H1 (cell line): ENCODE measurements around the gene ZNF837. TPM values are rescaled to one million over a fixed set of nuclear protein-coding genes. Genes with fewer than 3 reads are reported as not detected.

Source experiments
- CTCF ChIA-PET: fragments of 300-600 bp; sonication (Branson Sonifier 250); formaldehyde crosslinking; loops from one replicate; lab custom pipeline; 2021; ENCODE audit not compliant: partially characterized antibody; lab: Charles Lee
- POLR2A ChIA-PET: fragments of 300-600 bp; sonication (Branson Sonifier 250); formaldehyde crosslinking; loops from one replicate; lab custom pipeline; 2021; ENCODE audit warnings: inconsistent platforms; ENCODE audit not compliant: partially characterized antibody; lab: Charles Lee
- DNase-seq, 2 experiments: peaks; one replicate each; pipeline versions ENCODE4 v3.0.0 to v3.0.0-alpha.2; 2010 to 2022; ENCODE audit warnings: low spot score in 2 of 2, low read depth in 1 of 2, mixed read lengths in 1 of 2
- FAIRE-seq: peaks from 2 replicates; lab custom pipeline; 2011; peaks lifted over from hg19 to GRCh38; lab: Jason Lieb, UNC
- H2AFZ ChIP-seq: 2 replicates; pipeline ENCODE4 v1.8.1; 2012; ENCODE audit warnings: low read length, inconsistent platforms
- H2AK5ac ChIP-seq: 2 replicates; pipeline ENCODE4 v1.6.1; 2013; ENCODE audit warnings: low read depth, low read length
- H2BK120ac ChIP-seq: replicated peaks from 2 replicates; pipeline ENCODE3; 2013; ENCODE audit warnings: low read depth, low read length, inconsistent platforms
- H2BK12ac ChIP-seq: 2 replicates; pipeline ENCODE4 v1.6.1; 2013; ENCODE audit warnings: low read depth, low read length
- H2BK15ac ChIP-seq: 2 replicates; pipeline ENCODE4 v1.6.1; 2013; ENCODE audit warnings: low read length
- H2BK20ac ChIP-seq: 2 replicates; pipeline ENCODE4 v1.6.1; 2013; ENCODE audit warnings: low read length
- H2BK5ac ChIP-seq: 2 replicates; pipeline ENCODE4 v1.6.1; 2013; ENCODE audit warnings: low read depth, low read length
- H3K14ac ChIP-seq: 2 replicates; pipeline ENCODE4 v1.6.1; 2013; ENCODE audit warnings: inconsistent platforms; ENCODE audit not compliant: insufficient read length
- H3K18ac ChIP-seq: 2 replicates; pipeline ENCODE4 v1.6.1; 2013; ENCODE audit warnings: low read length; ENCODE audit errors: extremely low read depth
- H3K23ac ChIP-seq: 2 replicates; pipeline ENCODE4 v1.6.1; 2013; ENCODE audit warnings: inconsistent platforms; ENCODE audit not compliant: insufficient read length
- H3K23me2 ChIP-seq: 2 replicates; pipeline ENCODE4 v1.6.1; 2013; ENCODE audit warnings: low read depth, low read length
- H3K27ac ChIP-seq: 2 replicates; pipeline ENCODE4 v1.6.1; 2011; ENCODE audit warnings: low read depth, low read length, inconsistent platforms
- H3K27me3 ChIP-seq, 4 experiments: replicated peaks in 1 of 4; 1 replicate in 1 of 4; 2 replicates in 3 of 4; pipeline versions ENCODE4 v1.6.1 to v1.8.1; 2011 to 2013; ENCODE audit warnings: low read length in 3 of 4, mild to moderate bottlenecking in 3 of 4, inconsistent platforms in 2 of 4, mixed read lengths in 2 of 4, moderate library complexity in 1 of 4; ENCODE audit not compliant: control insufficient read depth in 3 of 4, insufficient read depth in 3 of 4; ENCODE audit errors: extremely low read depth in 1 of 4
- H3K36me3 ChIP-seq, 4 experiments: 2 replicates each; pipeline versions ENCODE4 v1.6.1 to v1.8.1; 2011 to 2013; ENCODE audit warnings: mild to moderate bottlenecking in 4 of 4, low read length in 3 of 4, moderate library complexity in 2 of 4, control low read depth in 1 of 4, inconsistent platforms in 1 of 4; ENCODE audit not compliant: insufficient read depth in 4 of 4, control insufficient read depth in 2 of 4
- H3K4ac ChIP-seq: replicated peaks from 2 replicates; pipeline ENCODE3; 2013; ENCODE audit warnings: low read length, low read depth, mixed read lengths, inconsistent platforms; ENCODE audit not compliant: insufficient read length
- H3K4me1 ChIP-seq, 4 experiments: replicated peaks in 1 of 4; 1 replicate in 1 of 4; 2 replicates in 3 of 4; pipeline versions ENCODE4 v1.6.1 to v1.8.1; 2011 to 2013; ENCODE audit warnings: low read length in 3 of 4, inconsistent platforms in 2 of 4, mixed read lengths in 1 of 4; ENCODE audit not compliant: insufficient read depth in 4 of 4, control insufficient read depth in 3 of 4
- H3K4me2 ChIP-seq, 2 experiments: 2 replicates each; pipeline versions ENCODE4 v1.6.1 to v1.8.1; 2011 to 2013; ENCODE audit warnings: low read depth in 2 of 2, low read length in 2 of 2, control low read depth in 1 of 2, inconsistent platforms in 1 of 2, mild to moderate bottlenecking in 1 of 2; ENCODE audit not compliant: insufficient read depth in 1 of 2
- H3K4me3 ChIP-seq, 4 experiments: fragments of 200-600, 300-600 bp in 1 of 4; sonication (generic), shearing (Covaris generic), sonication (Bioruptor Twin) in 1 of 4; 2 replicates each; pipeline versions ENCODE4 v1.5.1 to v1.8.1; 2011 to 2016; ENCODE audit warnings: low read length in 4 of 4, low read depth in 3 of 4, control low read depth in 2 of 4, inconsistent platforms in 2 of 4, mild to moderate bottlenecking in 2 of 4, mixed read lengths in 1 of 4, moderate library complexity in 1 of 4; ENCODE audit not compliant: insufficient read depth in 2 of 4; ENCODE audit errors: extremely low read depth in 1 of 4
- H3K56ac ChIP-seq: replicated peaks from 2 replicates; pipeline ENCODE3; 2013; ENCODE audit warnings: low read depth, mild to moderate bottlenecking, mixed read lengths, low read length, inconsistent platforms; ENCODE audit not compliant: insufficient read length
- H3K79me1 ChIP-seq: 2 replicates; pipeline ENCODE4 v1.6.1; 2013; ENCODE audit warnings: low read depth, low read length, control low read depth
- H3K79me2 ChIP-seq, 2 experiments: 2 replicates each; pipeline versions ENCODE4 v1.6.1 to v1.8.1; 2012 to 2013; ENCODE audit warnings: low read length in 2 of 2, mild to moderate bottlenecking in 2 of 2, inconsistent platforms in 1 of 2; ENCODE audit not compliant: insufficient read depth in 2 of 2, control insufficient read depth in 1 of 2
- H3K9ac ChIP-seq, 4 experiments: replicated peaks in 1 of 4; 1 replicate in 1 of 4; 2 replicates in 3 of 4; pipeline versions ENCODE4 v1.6.1 to v1.8.1; 2011 to 2013; ENCODE audit warnings: low read depth in 3 of 4, low read length in 3 of 4, control low read depth in 2 of 4, mild to moderate bottlenecking in 2 of 4, moderate library complexity in 2 of 4, inconsistent platforms in 1 of 4; ENCODE audit errors: extremely low read depth in 1 of 4
- H3K9me3 ChIP-seq, 2 experiments: 2 replicates each; pipeline versions ENCODE4 v1.6.1 to v1.8.1; 2012 to 2013; ENCODE audit warnings: mild to moderate bottlenecking in 2 of 2, moderate library complexity in 2 of 2, control low read depth in 1 of 2, inconsistent platforms in 1 of 2, low read depth in 1 of 2, low read length in 1 of 2, mixed read lengths in 1 of 2; ENCODE audit not compliant: insufficient read depth in 2 of 2
- H4K20me1 ChIP-seq, 2 experiments: replicated peaks in 1 of 2; 2 replicates each; pipeline versions ENCODE3 to v1.8.1; 2011 to 2013; ENCODE audit warnings: inconsistent platforms in 2 of 2, low read length in 2 of 2, mild to moderate bottlenecking in 1 of 2; ENCODE audit not compliant: insufficient read depth in 2 of 2, control insufficient read depth in 1 of 2
- H4K5ac ChIP-seq: 2 replicates; pipeline ENCODE4 v1.6.1; 2013; ENCODE audit warnings: low read length, low read depth, mixed read lengths, inconsistent platforms; ENCODE audit not compliant: insufficient read length
- H4K8ac ChIP-seq: 2 replicates; pipeline ENCODE4 v1.8.0; 2013; ENCODE audit warnings: mild to moderate bottlenecking, moderate library complexity, low read length, inconsistent platforms; ENCODE audit not compliant: insufficient read depth; ENCODE audit errors: extremely low read depth
- H4K91ac ChIP-seq: replicated peaks from 2 replicates; pipeline ENCODE3; 2013; ENCODE audit warnings: low read length, mixed read lengths, inconsistent platforms; ENCODE audit not compliant: insufficient read length
- CEBPB ChIP-seq: IDR thresholded peaks from 2 replicates; pipeline ENCODE4 v1.6.1; 2012; ENCODE audit warnings: low read depth, low read length
- EGR1 ChIP-seq: IDR thresholded peaks from 2 replicates; pipeline ENCODE4 v1.6.1; 2011; ENCODE audit warnings: low read depth, low read length, borderline replicate concordance
- KDM4A ChIP-seq: IDR thresholded peaks from one replicate; pipeline ENCODE4 v1.7.1; 2012; ENCODE audit warnings: low read depth, mild to moderate bottlenecking, moderate library complexity, low read length, inconsistent platforms; ENCODE audit not compliant: severe bottlenecking
- RXRA ChIP-seq: IDR thresholded peaks from 2 replicates; pipeline ENCODE4 v1.6.1; 2011; ENCODE audit warnings: low read depth, mild to moderate bottlenecking, low read length, moderate library complexity; ENCODE audit not compliant: insufficient read depth
- WGBS, 2 experiments: shearing (Covaris generic) in 1 of 2; methylation state at CpG; one replicate each; pipeline versions ENCODE4 v1.1.6 to v1.1.7; 2013 to 2015; ENCODE audit warnings: low lambda C conversion rate in 2 of 2, mixed read lengths in 2 of 2, inconsistent platforms in 1 of 2, low coverage in 1 of 2, missing lambda C conversion rate in 1 of 2; ENCODE audit not compliant: insufficient replicate concordance in 2 of 2, insufficient coverage in 1 of 2, insufficient read length in 1 of 2; ENCODE audit errors: extremely low coverage in 1 of 2, missing lambda C conversion rate in 1 of 2; 5-methylcytosine and 5-hydroxymethylcytosine counted together
- polyA plus RNA-seq, 7 experiments: library from polyadenylated mRNA; depleted of rRNA in 3 of 7; stranded (reverse) in 5 of 7; unstranded in 2 of 7; fragments of >200 nt in 5 of 7; fragments of 200-250 nt in 2 of 7; gene quantifications; 1 replicate in 5 of 7; 2 replicates in 1 of 7; 4 replicates in 1 of 7; pipeline versions ENCODE4 v1.2.1 to v1.2.3, GENCODE V29; 2011 to 2013; ENCODE audit warnings: missing spikeins in 2 of 7, mixed read lengths in 2 of 7
- total RNA-seq: library from RNA; stranded (reverse); fragmentation: NEBNext Ultra II Directional; extraction: Animal tissue kit (Norgen Biotek cat#: 25700); gene quantifications from 2 replicates; pipeline ENCODE4 v1.2.1, GENCODE V29; 2021
- TF ChIP-seq, protein P1 (sequence below): IDR thresholded peaks from 2 replicates; pipeline ENCODE4 v1.6.1; 2011; ENCODE audit warnings: low read depth, mild to moderate bottlenecking, low read length; ENCODE audit not compliant: insufficient read depth

The ZNF837 gene
- total and polyA plus RNA-seq, 2 of the 8 experiments (the other 6 are each of a cell fraction or from before 2014, with no cell fraction given): 1.9 to 3.3 TPM

- WGBS, 2 experiments: 86% methylated on average over 5 of the region's 6 CpGs; no CpG with 5 or more reads in 1 of the 2 experiments
- CTCF ChIA-PET: interaction anchor here (1.0 to 1.7 kb wide), 4 partner anchors 8 to 17 kb away, joined by 4 to 6 read pairs (median 4); partner anchors contain the start of gene ZNF497
- TF ChIP-seq RXRA (no peak), EGR1 (no peak), CEBPB (no peak), KDM4A (no peak)
- TF ChIP-seq, protein P1, sequence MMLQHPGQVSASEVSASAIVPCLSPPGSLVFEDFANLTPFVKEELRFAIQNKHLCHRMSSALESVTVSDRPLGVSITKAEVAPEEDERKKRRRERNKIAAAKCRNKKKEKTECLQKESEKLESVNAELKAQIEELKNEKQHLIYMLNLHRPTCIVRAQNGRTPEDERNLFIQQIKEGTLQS: no peak
Observed at GRCh38 chr19:58379246-58379645, 1.6 kb downstream of the ZNF837 start.

More at GRCh38 chr19:58379246-58379645, 1.6 kb downstream of the ZNF837 start:
- no peak overlapping the region for H2AK5ac ChIP-seq
- H2AFZ ChIP-seq: no peak overlapping the region
- no peak overlapping the region for H3K14ac ChIP-seq
- FAIRE-seq: no peak
- no peak overlapping the region for H2BK5ac ChIP-seq
- peaks cover 0 to 5% of the 10 kb centered on the region in 2 experiments for H4K20me1 ChIP-seq
- no peaks in the 10 kb centered on the region for H3K36me3 ChIP-seq
- peaks cover 0 to 4% (median 2%) of the 10 kb centered on the region in 4 experiments; a peak in 2 of 7 replicates for H3K4me1 ChIP-seq
- H4K8ac ChIP-seq: no peak overlapping the region; the same call in 1 of the 2 replicates
- no peak for DNase-seq
- no peak overlapping the region for H3K56ac ChIP-seq
- no peak overlapping the region for H2BK20ac ChIP-seq
- no peaks in the 10 kb centered on the region for H3K27me3 ChIP-seq
- H3K4ac ChIP-seq: no peak overlapping the region
- no peak overlapping the region for H4K91ac ChIP-seq
- no peaks in the 10 kb centered on the region; the same call in 1 of the 2 replicates for H3K79me1 ChIP-seq
- H3K9me3 ChIP-seq: no peaks in the 10 kb centered on the region
- no peaks in the 10 kb centered on the region; a peak in 1 of 4 replicates for H3K79me2 ChIP-seq
- H3K18ac ChIP-seq: no peak overlapping the region
- no peak overlapping the region for H2BK12ac ChIP-seq
- H4K5ac ChIP-seq: no peak overlapping the region
- H3K4me3 ChIP-seq: no peak overlapping the region
- H2BK15ac ChIP-seq: no peak overlapping the region
- H3K23ac ChIP-seq: no peak overlapping the region
- POLR2A ChIA-PET: interaction anchor here (1.1 to 8.5 kb wide), 5 partner anchors 9 to 165 kb away, joined by 3 to 94 read pairs (median 8); partner anchors contain the start of genes TRIM28 and ZNF497
- peaks cover 7% of the 10 kb centered on the region for H3K23me2 ChIP-seq
- H2BK120ac ChIP-seq: no peak overlapping the region
- H3K9ac ChIP-seq: no peak overlapping the region
- no peak overlapping the region; a peak in 1 of 4 replicates for H3K4me2 ChIP-seq
- no peak overlapping the region for H3K27ac ChIP-seq
